Hepatocyte (in vitro differentiated cells): ENCODE measurements around the gene ARMC2. TPM values are rescaled to one million over a fixed set of nuclear protein-coding genes. Genes with fewer than 3 reads are reported as not detected.
A peak's percentile ranks its signal among the peaks of the same experiment; 100 is the strongest.

Source experiments
- DNase-seq: peaks from one replicate; pipeline ENCODE4 v3.0.0-alpha.2; 2016; ENCODE audit warnings: low spot score
- H2AFZ ChIP-seq: fragments of 200-600 bp; sonication (generic); 2 replicates; pipeline ENCODE4 v1.6.0; 2016; ENCODE audit warnings: antibody characterized with exemption, mild to moderate bottlenecking
- H3K27ac ChIP-seq: fragments of 200-600 bp; sonication (generic); 2 replicates; pipeline ENCODE4 v1.5.1; 2016; ENCODE audit warnings: mild to moderate bottlenecking
- H3K27me3 ChIP-seq: fragments of 200-600 bp; sonication (generic); 2 replicates; pipeline ENCODE4 v1.6.1; 2016
- H3K36me3 ChIP-seq: fragments of 200-600 bp; sonication (generic); replicated peaks from 2 replicates; pipeline ENCODE4 v1.5.1; 2016; ENCODE audit warnings: low read depth; ENCODE audit not compliant: insufficient read depth
- H3K4me1 ChIP-seq: fragments of 200-600 bp; sonication (generic); 2 replicates; pipeline ENCODE4 v1.5.1; 2016; ENCODE audit warnings: mild to moderate bottlenecking, moderate library complexity; ENCODE audit not compliant: insufficient read depth
- H3K4me2 ChIP-seq: fragments of 200-600 bp; sonication (generic); 2 replicates; pipeline ENCODE4 v1.6.0; 2016
- H3K4me3 ChIP-seq: fragments of 200-600 bp; sonication (generic); 2 replicates; pipeline ENCODE4 v1.5.1; 2016; ENCODE audit warnings: mild to moderate bottlenecking
- H3K79me2 ChIP-seq: fragments of 200-600 bp; sonication (generic); 2 replicates; pipeline ENCODE4 v1.6.0; 2017; ENCODE audit warnings: mild to moderate bottlenecking
- H3K9me2 ChIP-seq: fragments of 200-600 bp; sonication (generic); replicated peaks from 2 replicates; pipeline ENCODE4 v1.6.0; 2017; ENCODE audit warnings: mild to moderate bottlenecking; ENCODE audit not compliant: insufficient read depth
- H3K9me3 ChIP-seq: fragments of 200-600 bp; sonication (generic); 2 replicates; pipeline ENCODE4 v1.5.1; 2016; ENCODE audit warnings: low read depth, mild to moderate bottlenecking
- H4K20me1 ChIP-seq: fragments of 200-600 bp; sonication (generic); 2 replicates; pipeline ENCODE4 v1.6.0; 2016; ENCODE audit warnings: mild to moderate bottlenecking; ENCODE audit not compliant: insufficient read depth, poor library complexity, severe bottlenecking
- CTCF ChIP-seq: fragments of 200-600 bp; sonication (generic); IDR thresholded peaks from 2 replicates; pipeline ENCODE4 v1.5.1; 2016; ENCODE audit warnings: antibody characterized with exemption, mild to moderate bottlenecking; ENCODE audit not compliant: poor library complexity
- EZH2 ChIP-seq: fragments of 200-600 bp; sonication (generic); IDR thresholded peaks from 2 replicates; pipeline ENCODE4 v1.6.1; 2016; ENCODE audit warnings: antibody characterized with exemption, mild to moderate bottlenecking, borderline replicate concordance
- EZH2phosphoT487 ChIP-seq: fragments of 200-600 bp; sonication (generic); IDR thresholded peaks from one replicate; pipeline ENCODE4 v1.6.1; 2018; ENCODE audit warnings: antibody characterized with exemption, mild to moderate bottlenecking, low read depth, moderate library complexity; ENCODE audit not compliant: unreplicated experiment, severe bottlenecking
- WGBS: methylation state at CpG from one replicate; pipeline ENCODE4 v1.1.6; 2016; ENCODE audit warnings: low lambda C conversion rate; ENCODE audit errors: missing lambda C conversion rate; 5-methylcytosine and 5-hydroxymethylcytosine counted together
- polyA plus RNA-seq: library from polyadenylated mRNA; unstranded; fragments of >200 nt; fragmentation: Nextera tagmentation; extraction: Ambion mirVana; gene quantifications from 2 replicates; pipeline ENCODE4 v1.2.1, GENCODE V29; 2016
- total RNA-seq: library from RNA; depleted of rRNA; stranded (reverse); fragments of >200 nt; gene quantifications from 2 replicates; pipeline ENCODE4 v1.2.3, GENCODE V29; 2014

ARMC2 gene
- total and polyA plus RNA-seq, 2 experiments from 2014 or later = 2.8 to 4.8 TPM

- Histone ChIP-seq H3K4me2 (no peak overlapping the region), H3K4me3 (no peak overlapping the region), H3K79me2 (no peaks in the 10 kb centered on the region), H3K36me3 (no peaks in the 10 kb centered on the region), H3K27me3 (no peaks in the 10 kb centered on the region), H3K27ac (no peak overlapping the region), H3K9me3 (no peaks in the 10 kb centered on the region), H3K9me2 (no peaks in the 10 kb centered on the region), H3K4me1 (no peaks in the 10 kb centered on the region), H4K20me1 (no peaks in the 10 kb centered on the region), H2AFZ (no peak overlapping the region)
- TF ChIP-seq CTCF = no peak
- no peak for TF ChIP-seq EZH2
- no peak for TF ChIP-seq EZH2phosphoT487
- 75% methylated on average over 3 of the region's 3 CpGs for WGBS
- no peak for DNase-seq
Observed at GRCh38 chr6:108820006-108820405, 28.2 kb upstream of the ARMC2 start.

- TF ChIP-seq CTCF = no peak
- TF ChIP-seq EZH2phosphoT487 = no peak
- no peak for TF ChIP-seq EZH2
- H3K4me2 ChIP-seq = no peak overlapping the region
- H3K36me3 ChIP-seq = no peaks in the 10 kb centered on the region
- H3K9me3 ChIP-seq = no peaks in the 10 kb centered on the region
- no peak overlapping the region for H3K27ac ChIP-seq
- no peaks in the 10 kb centered on the region for H3K27me3 ChIP-seq
- no peak overlapping the region for H2AFZ ChIP-seq
- no peak for DNase-seq
- H4K20me1 ChIP-seq = no peaks in the 10 kb centered on the region
- WGBS = 91% methylated on average over 4 of the region's 4 CpGs
- no peaks in the 10 kb centered on the region for H3K4me1 ChIP-seq
- H3K4me3 ChIP-seq = no peak overlapping the region
- H3K9me2 ChIP-seq = no peaks in the 10 kb centered on the region
- H3K79me2 ChIP-seq = no peaks in the 10 kb centered on the region
Observed at GRCh38 chr6:108822401-108822800, 25.8 kb upstream of the ARMC2 start.

- no peak for DNase-seq
- Histone ChIP-seq H3K9me2 (no peaks in the 10 kb centered on the region), H3K4me2 (no peak overlapping the region), H3K79me2 (no peaks in the 10 kb centered on the region), H2AFZ (no peak overlapping the region), H3K4me1 (no peaks in the 10 kb centered on the region), H3K4me3 (no peak overlapping the region), H3K27me3 (no peaks in the 10 kb centered on the region), H3K9me3 (no peaks in the 10 kb centered on the region), H3K27ac (no peak overlapping the region), H4K20me1 (no peaks in the 10 kb centered on the region), H3K36me3 (no peaks in the 10 kb centered on the region)
- WGBS = 95% methylated on average over 2 of the region's 2 CpGs
- TF ChIP-seq EZH2 (no peak), EZH2phosphoT487 (no peak), CTCF (no peak)
Observed at GRCh38 chr6:108825326-108825725, 22.9 kb upstream of the ARMC2 start.

- TF ChIP-seq EZH2phosphoT487 (no peak), EZH2 (no peak), CTCF (no peak)
- H3K4me1 ChIP-seq = no peaks in the 10 kb centered on the region
- H3K79me2 ChIP-seq = no peaks in the 10 kb centered on the region
- WGBS = 70% methylated on average over 5 of the region's 5 CpGs
- peak; percentile 41 for DNase-seq
- H3K9me2 ChIP-seq = no peaks in the 10 kb centered on the region
- H3K36me3 ChIP-seq = no peaks in the 10 kb centered on the region
- no peak overlapping the region for H2AFZ ChIP-seq
- H3K4me2 ChIP-seq = no peak overlapping the region
- H3K27ac ChIP-seq = peak overlapping the region; percentile 35
- H3K27me3 ChIP-seq = no peaks in the 10 kb centered on the region
- no peak overlapping the region for H3K4me3 ChIP-seq
- no peaks in the 10 kb centered on the region for H3K9me3 ChIP-seq
- no peaks in the 10 kb centered on the region for H4K20me1 ChIP-seq
Observed at GRCh38 chr6:108831104-108831503, 17.1 kb upstream of the ARMC2 start.
